ENCODE measurements around the gene TMEM25.

- TF ChIP-seq CTCF (conservative IDR thresholded peaks at IDR 0.05 in 1 of 2, IDR thresholded peaks at IDR 0.05 in 1 of 2; ENCODE audit: extremely low read depth in 1 of 2, insufficient read depth in 1 of 2, low read depth in 1 of 2, low read length in 2 of 2) (no peak), EZH2 (IDR thresholded peaks at IDR 0.05; ENCODE audit: borderline replicate concordance, low read length) (no peak)
Measured at GRCh38 chr11:118537409-118537980, 6.5 kb downstream of the TMEM25 start.

Measured in mammary epithelial cell (primary cell).